HFF-Myc (cell line): ENCODE data around the gene LPCAT4.
"Not testable (repeated sequence)": the region's sequence is repeated elsewhere in the genome, so short reads cannot be mapped to it uniquely, and the experiment has no call there.

Source experiments
- DNase-seq: peaks from one replicate; pipeline ENCODE4 v3.0.0-alpha.2; 2011; ENCODE audit warnings: low read depth; ENCODE audit errors: extremely low read depth
- H3K4me3 ChIP-seq: replicated peaks from 2 replicates; pipeline ENCODE4 v1.5.1; 2011; ENCODE audit warnings: low read depth, mild to moderate bottlenecking, control low read depth, low read length
- CTCF ChIP-seq: IDR thresholded peaks from 2 replicates; pipeline ENCODE4 v1.5.1; 2012; ENCODE audit warnings: mild to moderate bottlenecking, low read depth, low read length, control low read depth; ENCODE audit errors: missing control alignments

The LPCAT4 gene

GRCh38 chr15:34367101-34368081, at the start of gene LPCAT4:
Gene LPCAT4 (minus strand): TSS chr15:34367196. CDS start chr15:34367100, 96 bp downstream.
- TF ChIP-seq CTCF, result peak; percentile 88
- no peak for DNase-seq
- peak within 1 kb of the TSS; percentile 85 for H3K4me3 ChIP-seq

- H3K4me3 ChIP-seq, DNase-seq: not testable (repeated sequence)
Measured at GRCh38 chr15:34409511-34409910, 42.5 kb upstream of the LPCAT4 start.

- not testable (repeated sequence) for DNase-seq, H3K4me3 ChIP-seq
Measured at GRCh38 chr15:34408973-34409372, 42.0 kb upstream of the LPCAT4 start.

- not testable (repeated sequence) for H3K4me3 ChIP-seq, DNase-seq
Measured at GRCh38 chr15:34403899-34404298, 36.9 kb upstream of the LPCAT4 start.

GRCh38 chr15:34403160-34403598, 36.2 kb upstream of the LPCAT4 start:
- DNase-seq, result not testable (repeated sequence)

GRCh38 chr15:34397637-34398259, 30.8 kb upstream of the LPCAT4 start:
- H3K4me3 ChIP-seq, DNase-seq: not testable (repeated sequence)

More at GRCh38 chr15:34403160-34403598, 36.2 kb upstream of the LPCAT4 start:
- H3K4me3 ChIP-seq, result not testable (repeated sequence)

GRCh38 chr15:34392981-34393380, 26.0 kb upstream of the LPCAT4 start:
- not testable (repeated sequence) for DNase-seq

GRCh38 chr15:34389594-34390086, 22.6 kb upstream of the LPCAT4 start:
- not testable (repeated sequence) for H3K4me3 ChIP-seq, DNase-seq

More at GRCh38 chr15:34392981-34393380, 26.0 kb upstream of the LPCAT4 start:
- H3K4me3 ChIP-seq, result not testable (repeated sequence)

- DNase-seq, H3K4me3 ChIP-seq: not testable (repeated sequence)
Measured at GRCh38 chr15:34381829-34382521, 15.0 kb upstream of the LPCAT4 start.

- DNase-seq, H3K4me3 ChIP-seq: not testable (repeated sequence)
Measured at GRCh38 chr15:34380491-34380890, 13.5 kb upstream of the LPCAT4 start.

- TF ChIP-seq CTCF, result no peak
- no peak for DNase-seq
- H3K4me3 ChIP-seq, result no peak overlapping the region
Measured at GRCh38 chr15:34376856-34377255, 9.9 kb upstream of the LPCAT4 start.

GRCh38 chr15:34375541-34375940, 8.5 kb upstream of the LPCAT4 start:
- H3K4me3 ChIP-seq, DNase-seq: not testable (repeated sequence)
